Progenitor cell of endocrine pancreas (in vitro differentiated cells): ENCODE data around the gene DPM3. TPM values are rescaled to one million over a fixed set of nuclear protein-coding genes. Genes with fewer than 3 reads are reported as not detected.
A peak's percentile ranks its signal among the peaks of the same experiment; 100 is the strongest.

Source experiments
- DNase-seq: peaks from one replicate; pipeline ENCODE4 v3.0.0; 2021; ENCODE audit warnings: low spot score; ENCODE audit not compliant: unreplicated experiment
- H3K27ac Mint-ChIP-seq: 2 replicates; pipeline ENCODE4 v1.8.0; 2021; ENCODE audit warnings: mild to moderate bottlenecking, moderate library complexity, mixed read lengths
- H3K27me3 Mint-ChIP-seq: 2 replicates; pipeline ENCODE4 v1.8.0; 2021; ENCODE audit warnings: mixed read lengths
- H3K36me3 Mint-ChIP-seq: 2 replicates; pipeline ENCODE4 v1.8.0; 2022; ENCODE audit warnings: mixed read lengths; ENCODE audit not compliant: insufficient read depth
- H3K4me1 Mint-ChIP-seq: 2 replicates; pipeline ENCODE4 v1.8.0; 2021; ENCODE audit warnings: low read depth, mixed read lengths
- H3K4me3 Mint-ChIP-seq: 2 replicates; pipeline ENCODE4 v1.8.0; 2021; ENCODE audit warnings: low read depth, mild to moderate bottlenecking, moderate library complexity, mixed read lengths
- H3K9me3 Mint-ChIP-seq: 2 replicates; pipeline ENCODE4 v1.8.0; 2021; ENCODE audit warnings: low read depth, mixed read lengths
- CTCF ChIP-seq: fragments of 200-600 bp; sonication (generic); IDR thresholded peaks from one replicate; pipeline ENCODE4 v1.5.0; 2021; ENCODE audit warnings: antibody characterized with exemption, mild to moderate bottlenecking; ENCODE audit not compliant: unreplicated experiment
- total RNA-seq: library from RNA; stranded (reverse); gene quantifications from 2 replicates; pipeline ENCODE4 v1.2.1, GENCODE V29; 2021

Gene DPM3
- total RNA-seq, 1 donor from 2014 or later: 49.3 TPM

- Mint-ChIP-seq H3K27me3 (peaks cover 40% of the 10 kb centered on the region), H3K4me3 (no peak overlapping the region), H3K9me3 (no peaks in the 10 kb centered on the region), H3K4me1 (peaks cover 3% of the 10 kb centered on the region), H3K27ac (peak overlapping the region; percentile 20), H3K36me3 (no peaks in the 10 kb centered on the region)
- DNase-seq: no peak
- TF ChIP-seq CTCF: no peak
Measured at GRCh38 chr1:155092641-155093040, 47.7 kb downstream of the DPM3 start.

GRCh38 chr1:155092131-155092530 is 48.2 kb downstream of the DPM3 start:
- H3K36me3 Mint-ChIP-seq: peaks cover 1% of the 10 kb centered on the region
- no peak for DNase-seq
- H3K4me3 Mint-ChIP-seq: no peak overlapping the region
- H3K27ac Mint-ChIP-seq: no peak overlapping the region
- TF ChIP-seq CTCF: no peak
- peaks cover 3% of the 10 kb centered on the region for H3K4me1 Mint-ChIP-seq
- peaks cover 44% of the 10 kb centered on the region for H3K27me3 Mint-ChIP-seq
- H3K9me3 Mint-ChIP-seq: no peaks in the 10 kb centered on the region

DNA sequence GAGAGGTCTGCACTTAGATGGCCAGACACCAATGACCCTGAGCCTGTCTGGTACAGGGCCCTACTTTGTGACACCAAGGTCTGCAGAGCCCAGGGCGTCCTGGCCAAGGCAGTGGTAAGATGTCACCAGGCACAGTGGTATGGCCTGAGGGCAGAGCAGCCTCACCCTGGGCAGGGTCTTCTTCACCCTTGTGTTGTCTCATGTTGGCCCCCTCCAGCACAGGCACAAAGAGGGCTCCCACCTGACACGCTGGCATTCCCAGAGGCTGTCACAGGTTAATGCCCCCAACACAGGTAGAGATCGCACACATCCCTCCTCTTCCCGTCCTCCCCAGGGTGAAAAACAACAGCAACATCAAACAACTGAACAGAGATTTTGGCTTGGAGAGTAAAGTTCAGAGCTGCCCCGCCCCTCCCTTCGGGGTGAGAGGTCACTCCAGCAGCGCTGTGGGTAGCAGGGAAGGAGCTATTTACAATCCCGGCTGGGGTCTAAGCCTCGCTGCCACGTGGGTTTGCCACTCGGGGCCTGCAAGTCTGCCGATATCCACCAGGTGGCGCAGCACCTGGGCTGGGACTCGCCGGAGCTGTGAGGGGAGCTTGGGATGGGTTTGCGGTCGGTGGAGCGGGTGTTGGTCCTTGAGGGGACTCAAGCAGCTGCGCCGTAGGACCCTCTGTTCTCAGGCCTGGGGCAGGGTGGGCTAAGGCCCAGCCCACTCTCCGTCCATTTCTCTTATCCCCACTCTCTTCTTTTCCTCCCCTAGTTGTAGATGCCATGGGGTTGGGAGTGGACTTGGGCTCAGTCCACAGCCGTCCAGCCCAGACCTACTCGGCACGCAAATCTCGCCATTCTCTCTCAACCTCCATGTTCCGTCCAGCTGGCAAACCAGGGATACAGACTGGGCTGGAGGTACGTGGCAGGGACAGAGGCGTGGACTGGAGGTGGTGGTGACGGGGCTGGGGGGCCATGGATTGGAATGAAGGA is 49.0 kb downstream of the DPM3 start:
- Mint-ChIP-seq H3K27me3 (peaks cover 44% of the 10 kb centered on the region), H3K27ac (no peak overlapping the region), H3K4me3 (no peak overlapping the region), H3K4me1 (peaks cover 3% of the 10 kb centered on the region), H3K36me3 (peaks cover 1% of the 10 kb centered on the region), H3K9me3 (no peaks in the 10 kb centered on the region)
- DNase-seq: peak; percentile 92
- peak; percentile 99 for TF ChIP-seq CTCF

Other genes with a start within 250 kb of the DPM3 start
- 26.3 and 26.9 TPM in 2 replicates for gene PMVK, start 203.8 kb downstream of the DPM3 start, total RNA-seq
- 69.1 and 69.5 TPM in 2 replicates for gene PBXIP1, start 184.4 kb downstream of the DPM3 start, total RNA-seq
- 49.1 and 52.7 TPM in 2 replicates for gene PYGO2, start 178.7 kb downstream of the DPM3 start, total RNA-seq
- gene SHC1, start 169.8 kb downstream of the DPM3 start, total RNA-seq: 43.3 and 54.7 TPM in 2 replicates
- gene CKS1B, start 165.8 kb downstream of the DPM3 start, total RNA-seq: 78.7 and 85.8 TPM in 2 replicates
- gene FLAD1, start 157.2 kb downstream of the DPM3 start, total RNA-seq: 53.7 and 55.9 TPM in 2 replicates
- gene LENEP, start 146.9 kb downstream of the DPM3 start, total RNA-seq: 0.84 TPM in 2 replicates
- gene ZBTB7B, start 137.7 kb downstream of the DPM3 start, total RNA-seq: 28.9 and 29.9 TPM in 2 replicates
- 2.2 TPM in 2 replicates for gene DCST2, start 106.8 kb downstream of the DPM3 start, total RNA-seq
- gene DCST1, start 106.7 kb downstream of the DPM3 start, total RNA-seq: not detected in 2 replicates
- gene ADAM15, start 89.2 kb downstream of the DPM3 start, total RNA-seq: 20.9 and 22.1 TPM in 2 replicates
- 45.5 and 46.8 TPM in 2 replicates for gene EFNA4, start 76.8 kb downstream of the DPM3 start, total RNA-seq
- gene EFNA3, start 61.7 kb downstream of the DPM3 start, total RNA-seq: 9.0 and 10.5 TPM in 2 replicates
- gene EFNA1, start 12.7 kb downstream of the DPM3 start, total RNA-seq: 22.1 and 22.2 TPM in 2 replicates
- gene SLC50A1, start 4.7 kb downstream of the DPM3 start, total RNA-seq: 33.3 and 35.5 TPM in 2 replicates
- gene KRTCAP2, start 32.8 kb upstream of the DPM3 start, total RNA-seq: 146 and 149 TPM in 2 replicates
- gene TRIM46, start 33.3 kb upstream of the DPM3 start, total RNA-seq: 21.1 and 25.7 TPM in 2 replicates
- 46.0 and 52.2 TPM in 2 replicates for gene THBS3, start 67.4 kb upstream of the DPM3 start, total RNA-seq
- gene MTX1, start 68.2 kb upstream of the DPM3 start, total RNA-seq: 38.1 and 38.7 TPM in 2 replicates
- 58.4 and 59.0 TPM in 2 replicates for gene ENTREP3, start 115.0 kb upstream of the DPM3 start, total RNA-seq
- 53.1 and 57.1 TPM in 2 replicates for gene SCAMP3, start 121.8 kb upstream of the DPM3 start, total RNA-seq
- 102 and 106 TPM in 2 replicates for gene CLK2, start 133.0 kb upstream of the DPM3 start, total RNA-seq
- 13.6 and 15.6 TPM in 2 replicates for gene HCN3, start 136.9 kb upstream of the DPM3 start, total RNA-seq
- 0.16 and 0.57 TPM in 2 replicates for gene PKLR, start 160.9 kb upstream of the DPM3 start, total RNA-seq
- 232 and 261 TPM in 2 replicates for gene FDPS, start 168.3 kb upstream of the DPM3 start, total RNA-seq
- gene RUSC1, start 180.4 kb upstream of the DPM3 start, total RNA-seq: 37.3 and 37.4 TPM in 2 replicates